Heart right ventricle (tissue), 16 donors: ENCODE data around the gene EML1. TPM values are rescaled to one million over a fixed set of nuclear protein-coding genes. Genes with fewer than 3 reads are reported as not detected.

Experiments
- ATAC-seq, 8 donors: fragments of 200-7000 bp; cut with Tn5 transposase; one replicate each; pipeline ENCODE4 v1.9.1; 2020; ENCODE audit warnings: mild to moderate bottlenecking in 8 of 8, moderate library complexity in 8 of 8, moderate number of reproducible peaks in 1 of 8
- DNase-seq, 2 donors: peaks; one replicate each; pipeline ENCODE4 v3.0.0-alpha.2; 2020
- H3K27ac ChIP-seq, 10 donors: fragments of 200-600 bp; sonication (generic) in 2 of 10; one replicate each; pipeline versions ENCODE4 v1.5.0 to v1.8.0; 2020 to 2022; ENCODE audit warnings: mild to moderate bottlenecking in 3 of 10
- H3K27me3 ChIP-seq, 7 donors: fragments of 200-600 bp; one replicate each; pipeline ENCODE4 v1.8.0; 2021 to 2022; ENCODE audit warnings: mild to moderate bottlenecking in 2 of 7
- H3K36me3 ChIP-seq, 9 donors: fragments of 200-600 bp; sonication (generic) in 1 of 9; one replicate each; pipeline versions ENCODE4 v1.5.0 to v1.8.0; 2020 to 2022; ENCODE audit warnings: mild to moderate bottlenecking in 2 of 9
- H3K4me1 ChIP-seq, 9 donors: fragments of 200-600 bp; sonication (generic) in 1 of 9; one replicate each; pipeline versions ENCODE4 v1.5.0 to v1.8.0; 2020 to 2022; ENCODE audit warnings: mild to moderate bottlenecking in 4 of 9
- H3K4me3 ChIP-seq, 10 donors: fragments of 200-600 bp; sonication (generic) in 2 of 10; one replicate each; pipeline versions ENCODE4 v1.5.0 to v1.8.0; 2020 to 2022; ENCODE audit warnings: mild to moderate bottlenecking in 7 of 10, moderate library complexity in 2 of 10
- H3K9me3 ChIP-seq, 11 donors: fragments of 200-600 bp in 10 of 11; sonication (generic) in 2 of 11; one replicate each; pipeline versions ENCODE4 v1.5.0 to v1.8.0; 2013 to 2022; ENCODE audit warnings: mild to moderate bottlenecking in 2 of 11, control low read depth in 1 of 11, moderate library complexity in 1 of 11
- CTCF ChIP-seq, 9 donors: fragments of 200-600 bp; sonication (generic) in 2 of 9; IDR thresholded peaks; one replicate each; pipeline versions ENCODE4 v1.5.0 to v1.8.0; 2021 to 2022; ENCODE audit warnings: antibody characterized with exemption in 9 of 9, mild to moderate bottlenecking in 5 of 9, moderate library complexity in 1 of 9
- WGBS, 2 donors: extraction: QIAGEN DNeasy Blood & Tissue Kit; methylation state at CpG; one replicate each; pipeline ENCODE4 v1.1.7; 2013; ENCODE audit warnings: inconsistent platforms in 1 of 2; 5-methylcytosine and 5-hydroxymethylcytosine counted together
- intact Hi-C, 10 donors: fragments of 100-400 bp; cut with DNase I; formaldehyde crosslinking; loops; one replicate each; pipeline versions ENCODE4 v1.11.1 to v1.14.2; 2022
- polyA plus RNA-seq, 2 donors: library from polyadenylated mRNA; stranded (reverse); fragments of 200-250 nt; gene quantifications; one replicate each; pipeline ENCODE4 v1.2.3, GENCODE V29; 2013
- total RNA-seq, 10 donors: library from RNA; stranded (reverse); fragmentation: NEBNext Ultra II Directional in 3 of 10; extraction: Animal tissue kit (Norgen Biotek cat#: 25700) in 3 of 10; gene quantifications; one replicate each; pipeline versions ENCODE4 v1.2.1 to v1.2.4, GENCODE V29; 2021 to 2023
- donor health status: Arrhythmogenic right ventricular cardiomyopathy.
- donor health status: ischemic (EF 13 %, LVEDD 7.1; RV severe dilation, severe dysfunction).
- donor health status: healthy with polysubstance abuse.
- donor health status: DM: no; HTN: yes; CAD: no.
- donor health status: DM: no; HTN: no; CAD: no.
- donor health status: ischemic (EF 25% LVEDD 6.9; RV normal size, moderate dysfunction).
- donor health status: ischemic (EF 25% LVEDD 5.7; RV mildly dilated, moderate dysfunction).
- donor health status: healthy.
- donor health status: DM: yes; HTN: yes; CAD: no.
- donor health status: Ischemic cardiomyopathy.
- donor health status: ischemic (EF 35%, LVEDD 5.7; RV mildly dilated, moderate dysfunction).
- donor health status: nonischemic (EF 11% LVEDD 7.7; RV severe dilation, severe dysfunction).
- donor health status: DM: yes; HTN: yes; CAD: no.
- donor health status: PGD.
- donor health status: ischemic (EF 29% LVEDD 5.4; RV normal size, mild dysfunction).
- donor health status: nonischemic (EF 23%, LVEDD 6.1; RV moderate dilation, normal function).

EML1 gene
- total and polyA plus RNA-seq, 12 donors, result 9.1 to 49.2 (median 33.8) TPM

DNA sequence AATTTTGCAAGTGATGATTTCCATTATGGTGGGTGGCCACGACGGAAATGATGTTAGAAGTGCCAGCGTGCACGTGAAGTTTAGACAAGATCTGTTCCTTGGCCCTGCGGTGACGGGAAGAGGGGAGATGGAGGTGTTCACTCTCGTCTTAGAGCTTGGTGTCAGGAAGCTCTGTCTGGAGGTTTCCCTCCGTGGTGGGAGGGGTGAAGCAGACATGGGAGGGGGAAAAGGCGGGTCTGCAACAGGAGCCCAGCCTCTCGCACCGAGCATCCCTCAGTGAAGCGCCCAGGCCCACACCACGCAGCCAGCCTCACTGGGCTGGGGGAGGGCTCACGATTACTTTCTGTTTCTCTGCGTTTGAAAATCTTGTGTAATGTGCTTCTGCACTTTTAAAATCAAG, 26.3 kb downstream of the EML1 start:
- intact Hi-C loops, result no loop called here

DNA sequence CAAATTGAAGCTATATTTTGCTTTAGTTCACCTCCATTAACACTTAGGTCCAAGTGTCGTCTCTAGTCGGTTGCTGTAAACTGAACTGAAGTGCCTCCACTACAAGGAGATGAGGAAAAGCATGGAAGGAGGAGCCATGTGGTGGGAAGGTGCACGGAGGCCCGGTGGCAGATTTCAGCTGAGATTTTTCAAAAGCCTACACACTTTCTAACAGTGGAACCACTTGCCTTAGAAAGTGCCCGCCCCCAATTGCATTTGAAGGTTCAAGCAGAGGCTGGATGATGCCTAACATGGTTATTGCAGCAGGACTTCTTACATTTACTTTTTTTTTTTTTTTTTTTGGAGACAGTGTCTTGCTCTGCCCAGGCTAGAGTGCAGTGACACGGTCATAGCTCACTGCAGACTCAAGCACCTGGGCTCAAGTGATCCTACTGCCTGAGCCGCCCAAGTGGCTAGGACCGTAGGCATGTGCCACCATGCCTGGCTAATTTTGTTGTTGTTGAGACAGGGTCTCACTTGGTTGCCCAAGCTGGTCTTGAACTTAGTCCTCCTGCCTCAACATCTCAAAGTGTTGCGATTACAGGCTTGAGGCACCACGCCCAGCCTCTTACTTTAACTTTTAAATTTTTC, 27.6 kb downstream of the EML1 start:
- WGBS, 2 donors, result 94 to 96% methylated on average over 10 of the region's 10 CpGs
- DNase-seq (no peak), ATAC-seq (no peak)
- no peak for TF ChIP-seq CTCF (IDR thresholded peaks at IDR 0.05)
- H3K27ac ChIP-seq, result no peak overlapping the region
- peaks cover 0 to 31% (median 15%) of the 10 kb centered on the region in 9 donors for H3K4me1 ChIP-seq
- no peaks in the 10 kb centered on the region for H3K27me3 ChIP-seq
- H3K4me3 ChIP-seq, result no peak overlapping the region
- intact Hi-C loops, result no loop called here
- peaks cover 0 to 16% (median 0%) of the 10 kb centered on the region in 9 donors for H3K36me3 ChIP-seq
- no peaks in the 10 kb centered on the region for H3K9me3 ChIP-seq

More for the DNA sequence above, 26.3 kb downstream of the EML1 start:
- H3K4me3 ChIP-seq, result no peak overlapping the region
- H3K27ac ChIP-seq, result no peak overlapping the region
- H3K36me3 ChIP-seq, result peaks cover 0 to 8% (median 0%) of the 10 kb centered on the region in 9 donors
- H3K4me1 ChIP-seq, result peaks cover 0 to 31% (median 15%) of the 10 kb centered on the region in 9 donors
- ATAC-seq (no peak), DNase-seq (no peak)
- H3K9me3 ChIP-seq, result no peaks in the 10 kb centered on the region
- 59 to 77% methylated on average over 15 of the region's 15 CpGs for WGBS, 2 donors
- H3K27me3 ChIP-seq, result no peaks in the 10 kb centered on the region
- no peak for TF ChIP-seq CTCF (IDR thresholded peaks at IDR 0.05)

- no peak for ATAC-seq
- intact Hi-C loops, result no loop called here
- Histone ChIP-seq H3K4me3 (no peak overlapping the region), H3K27ac (no peak overlapping the region), H3K36me3 (peaks cover 0 to 16% (median 0%) of the 10 kb centered on the region in 9 donors), H3K4me1 (peaks cover 0 to 31% (median 15%) of the 10 kb centered on the region in 9 donors), H3K9me3 (no peaks in the 10 kb centered on the region), H3K27me3 (no peaks in the 10 kb centered on the region)
- no peak for DNase-seq
- TF ChIP-seq CTCF (IDR thresholded peaks at IDR 0.05), result no peak
- WGBS, 2 donors, result 47 to 58% methylated on average over 8 of the region's 8 CpGs
Observed at GRCh38 chr14:99821519-99822508, 28.6 kb downstream of the EML1 start.

DNA sequence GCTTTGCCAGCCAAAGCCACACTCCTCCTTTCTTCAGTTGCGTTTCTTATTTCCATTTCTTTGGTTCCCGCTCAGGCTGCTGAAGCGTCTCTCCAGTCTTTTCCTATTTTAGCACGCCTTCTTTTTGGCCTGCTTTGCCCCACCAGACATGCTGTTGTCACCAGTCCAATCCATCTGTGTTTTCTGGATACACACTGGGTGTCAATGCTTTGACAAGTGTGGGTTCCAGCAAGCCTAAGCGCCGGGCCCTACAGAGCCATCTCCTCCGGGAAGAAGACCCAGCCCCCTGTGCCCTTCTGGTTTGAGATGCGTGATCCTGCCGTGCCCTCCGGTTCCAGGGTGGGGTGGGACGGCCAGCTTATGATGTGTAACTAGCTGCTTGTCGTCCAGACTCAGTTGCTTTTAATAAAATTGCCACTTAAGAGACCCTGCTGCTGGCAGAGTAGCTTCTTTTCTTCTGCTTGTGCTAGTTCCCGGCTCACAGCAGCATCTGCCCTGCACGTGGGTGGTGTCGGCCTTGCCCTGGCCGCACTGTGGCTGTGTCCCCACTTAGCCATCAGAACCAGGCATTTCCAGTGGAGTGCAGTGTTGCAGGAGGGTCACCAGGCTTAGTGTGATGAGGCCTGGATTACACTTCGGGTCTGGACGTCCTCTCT, 29.7 kb downstream of the EML1 start:
- no peak for TF ChIP-seq CTCF (IDR thresholded peaks at IDR 0.05)
- 79 to 83% methylated on average over 18 of the region's 18 CpGs for WGBS, 2 donors
- H3K27me3 ChIP-seq, result no peaks in the 10 kb centered on the region
- H3K4me1 ChIP-seq, result peaks cover 0 to 31% (median 11%) of the 10 kb centered on the region in 9 donors
- no peak overlapping the region for H3K27ac ChIP-seq
- H3K4me3 ChIP-seq, result no peak overlapping the region
- ATAC-seq, result peak in 4 of 8 donors; percentile 25 to 35 (median 31)
- intact Hi-C loops, result no loop called here
- DNase-seq, result no peak
- no peaks in the 10 kb centered on the region for H3K9me3 ChIP-seq
- H3K36me3 ChIP-seq, result peaks cover 0 to 16% (median 0%) of the 10 kb centered on the region in 9 donors
